ENCODE measurements around the gene GNB1L. TPM values are rescaled to one million over a fixed set of nuclear protein-coding genes. Genes with fewer than 3 reads are reported as not detected.

The GNB1L gene
- total and polyA plus RNA-seq, 2 donors (not counting 1 experiment from before 2014, with no cell fraction given): 6.6 to 12.1 TPM

GRCh38 chr22:19827341-19828034 lies 27.2 kb downstream of the GNB1L start:
- intact Hi-C loops (cut with micrococcal nuclease): no loop called here
- H3K27me3 Mint-ChIP-seq: no peaks in the 10 kb centered on the region
- ATAC-seq (ENCODE audit: low read depth) (no peak), DNase-seq (no peak)
- 88% methylated on average over 3 of the region's 10 CpGs for WGBS (ENCODE audit: insufficient coverage)
- Histone ChIP-seq H3K36me3 (replicated peaks in 1 of 2; ENCODE audit: control extremely low read depth in 1 of 2, control insufficient read depth in 1 of 2, extremely low read depth in 1 of 2, insufficient read depth in 2 of 2, low read length in 1 of 2) (no peaks in the 10 kb centered on the region), H3K4me1 (ENCODE audit: control insufficient read depth in 2 of 2, insufficient read depth in 2 of 2, low read length in 2 of 2) (peaks cover 0 to under 1% of the 10 kb centered on the region in 2 donors), H3K4me2 (replicated peaks; ENCODE audit: low read depth, low read length, poor library complexity, severe bottlenecking) (no peak overlapping the region), H3K27me3 (replicated peaks in 1 of 4; ENCODE audit: control extremely low read depth in 1 of 4, control insufficient read depth in 3 of 4, insufficient read depth in 4 of 4, low read length in 3 of 4) (no peaks in the 10 kb centered on the region), H3K4me3 (ENCODE audit: control extremely low read depth in 1 of 5, extremely low read depth in 1 of 5, insufficient read depth in 1 of 5, low read depth in 2 of 5, low read length in 4 of 5) (no peak overlapping the region), H3K9ac (ENCODE audit: low read length) (no peak overlapping the region), H3K9me3 (ENCODE audit: control extremely low read depth in 1 of 3, control insufficient read depth in 2 of 3, insufficient read depth in 1 of 3, low read length in 2 of 3) (no peaks in the 10 kb centered on the region), H3K27ac (ENCODE audit: low read length in 2 of 2) (no peak overlapping the region), H2AFZ (ENCODE audit: insufficient read depth, low read depth, low read length, poor library complexity, severe bottlenecking) (no peak overlapping the region), H3K79me2 (ENCODE audit: control insufficient read depth, insufficient read depth, low read length) (peaks cover 8% of the 10 kb centered on the region), H4K20me1 (ENCODE audit: control insufficient read depth, insufficient read depth, low read length, poor library complexity, severe bottlenecking) (no peaks in the 10 kb centered on the region)
- TF ChIP-seq, protein P1, sequence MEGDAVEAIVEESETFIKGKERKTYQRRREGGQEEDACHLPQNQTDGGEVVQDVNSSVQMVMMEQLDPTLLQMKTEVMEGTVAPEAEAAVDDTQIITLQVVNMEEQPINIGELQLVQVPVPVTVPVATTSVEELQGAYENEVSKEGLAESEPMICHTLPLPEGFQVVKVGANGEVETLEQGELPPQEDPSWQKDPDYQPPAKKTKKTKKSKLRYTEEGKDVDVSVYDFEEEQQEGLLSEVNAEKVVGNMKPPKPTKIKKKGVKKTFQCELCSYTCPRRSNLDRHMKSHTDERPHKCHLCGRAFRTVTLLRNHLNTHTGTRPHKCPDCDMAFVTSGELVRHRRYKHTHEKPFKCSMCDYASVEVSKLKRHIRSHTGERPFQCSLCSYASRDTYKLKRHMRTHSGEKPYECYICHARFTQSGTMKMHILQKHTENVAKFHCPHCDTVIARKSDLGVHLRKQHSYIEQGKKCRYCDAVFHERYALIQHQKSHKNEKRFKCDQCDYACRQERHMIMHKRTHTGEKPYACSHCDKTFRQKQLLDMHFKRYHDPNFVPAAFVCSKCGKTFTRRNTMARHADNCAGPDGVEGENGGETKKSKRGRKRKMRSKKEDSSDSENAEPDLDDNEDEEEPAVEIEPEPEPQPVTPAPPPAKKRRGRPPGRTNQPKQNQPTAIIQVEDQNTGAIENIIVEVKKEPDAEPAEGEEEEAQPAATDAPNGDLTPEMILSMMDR (IDR thresholded peaks at IDR 0.05): no peak
- TF ChIP-seq EZH2 (IDR thresholded peaks at IDR 0.05; ENCODE audit: borderline replicate concordance, insufficient read depth, low read depth, low read length, poor library complexity, severe bottlenecking): no peak
- CTCF ChIA-PET: no interaction called here
- POLR2A ChIA-PET: no interaction called here
- H3K9me3 Mint-ChIP-seq (ENCODE audit: insufficient read depth): no peaks in the 10 kb centered on the region
- H3K4me1 Mint-ChIP-seq: peaks cover 7% of the 10 kb centered on the region
- H3K4me3 Mint-ChIP-seq: no peak overlapping the region
- no peak overlapping the region for H3K27ac Mint-ChIP-seq

- Histone ChIP-seq H3K27me3 (replicated peaks in 1 of 4; ENCODE audit: control extremely low read depth in 1 of 4, control insufficient read depth in 3 of 4, insufficient read depth in 4 of 4, low read length in 3 of 4) (no peaks in the 10 kb centered on the region), H3K4me3 (ENCODE audit: control extremely low read depth in 1 of 5, extremely low read depth in 1 of 5, insufficient read depth in 1 of 5, low read depth in 2 of 5, low read length in 4 of 5) (no peak overlapping the region), H3K9me3 (ENCODE audit: control extremely low read depth in 1 of 3, control insufficient read depth in 2 of 3, insufficient read depth in 1 of 3, low read length in 2 of 3) (no peaks in the 10 kb centered on the region), H3K4me1 (ENCODE audit: control insufficient read depth in 2 of 2, insufficient read depth in 2 of 2, low read length in 2 of 2) (no peaks in the 10 kb centered on the region), H3K9ac (ENCODE audit: low read length) (no peak overlapping the region), H3K27ac (ENCODE audit: low read length in 2 of 2) (no peak overlapping the region), H4K20me1 (ENCODE audit: control insufficient read depth, insufficient read depth, low read length, poor library complexity, severe bottlenecking) (no peaks in the 10 kb centered on the region), H2AFZ (ENCODE audit: insufficient read depth, low read depth, low read length, poor library complexity, severe bottlenecking) (no peak overlapping the region), H3K4me2 (replicated peaks; ENCODE audit: low read depth, low read length, poor library complexity, severe bottlenecking) (no peak overlapping the region), H3K36me3 (replicated peaks in 1 of 2; ENCODE audit: control extremely low read depth in 1 of 2, control insufficient read depth in 1 of 2, extremely low read depth in 1 of 2, insufficient read depth in 2 of 2, low read length in 1 of 2) (no peaks in the 10 kb centered on the region), H3K79me2 (ENCODE audit: control insufficient read depth, insufficient read depth, low read length) (peaks cover 8% of the 10 kb centered on the region)
- no peaks in the 10 kb centered on the region for H3K27me3 Mint-ChIP-seq
- intact Hi-C loops (cut with micrococcal nuclease): no loop called here
- H3K4me1 Mint-ChIP-seq: peaks cover 1% of the 10 kb centered on the region
- ATAC-seq (ENCODE audit: low read depth) (no peak), DNase-seq (no peak)
- H3K27ac Mint-ChIP-seq: no peak overlapping the region
- no peaks in the 10 kb centered on the region for H3K9me3 Mint-ChIP-seq (ENCODE audit: insufficient read depth)
- TF ChIP-seq, protein P1 (IDR thresholded peaks at IDR 0.05): no peak
- no peak for TF ChIP-seq EZH2 (IDR thresholded peaks at IDR 0.05; ENCODE audit: borderline replicate concordance, insufficient read depth, low read depth, low read length, poor library complexity, severe bottlenecking)
- 57% methylated on average over 1 of the region's 2 CpGs for WGBS (ENCODE audit: insufficient coverage)
- H3K4me3 Mint-ChIP-seq: no peak overlapping the region
- ChIA-PET POLR2A (no interaction called here), CTCF (no interaction called here)
Observed at GRCh38 chr22:19826619-19826950, 28.1 kb downstream of the GNB1L start.

Measured in B cell (primary cell).